HepG2 (cell line): ENCODE data around the gene DIPK1C. TPM values are rescaled to one million over a fixed set of nuclear protein-coding genes. Genes with fewer than 3 reads are reported as not detected.
A peak's percentile ranks its signal among the peaks of the same experiment; 100 is the strongest.

Experiments
- AHR ChIP-seq: IDR thresholded peaks from 2 replicates; pipeline ENCODE4 v1.6.1; 2018; ENCODE audit warnings: missing genetic modification reagents, missing compliant biosample characterization
- AKAP8 ChIP-seq: sonication (generic); formaldehyde crosslinking; IDR thresholded peaks from 2 replicates; pipeline ENCODE4 v1.5.1; 2020; ENCODE audit warnings: mild to moderate bottlenecking, missing genetic modification reagents
- GABPB1 ChIP-seq: IDR thresholded peaks from 2 replicates; pipeline ENCODE4 v1.6.1; 2016; ENCODE audit warnings: mild to moderate bottlenecking, missing genetic modification reagents, moderate library complexity, missing compliant biosample characterization
- HNRNPK ChIP-seq: fragments of 200-400 bp; formaldehyde crosslinking; IDR thresholded peaks from 2 replicates; pipeline ENCODE4 v1.6.1; 2018; ENCODE audit warnings: low read length, low read depth, moderate library complexity, mild to moderate bottlenecking; ENCODE audit not compliant: poor library complexity, severe bottlenecking
- HOXD1 ChIP-seq: sonication (generic); formaldehyde crosslinking; IDR thresholded peaks from 2 replicates; pipeline ENCODE4 v1.5.0; 2020; ENCODE audit warnings: missing genetic modification reagents
- MXI1 ChIP-seq: IDR thresholded peaks from 3 replicates; pipeline ENCODE4 v1.6.1; 2012; ENCODE audit warnings: low read depth, low read length, inconsistent platforms, borderline replicate concordance
- MYC ChIP-seq: sonication (generic); formaldehyde crosslinking; IDR thresholded peaks from 2 replicates; pipeline ENCODE4 v1.9.0; 2021; ENCODE audit warnings: missing genetic modification reagents, borderline replicate concordance
- NONO ChIP-seq, 2 experiments: fragments of 450-650 bp in 1 of 2; sonication (generic) in 1 of 2; formaldehyde crosslinking in 1 of 2; IDR thresholded peaks in 1 of 2; conservative IDR thresholded peaks in 1 of 2; 2 replicates each; pipeline versions ENCODE4 v1.6.1 to v1.8.0; 2017 to 2022; ENCODE audit warnings: mild to moderate bottlenecking in 1 of 2, missing genetic modification reagents in 1 of 2, moderate library complexity in 1 of 2
- PHB2 ChIP-seq: fragments of 450-650 bp; IDR thresholded peaks from 2 replicates; pipeline ENCODE4 v1.6.1; 2018; ENCODE audit not compliant: partially characterized antibody
- POLR2A ChIP-seq, 2 experiments: IDR thresholded peaks; 2 replicates each; pipeline ENCODE4 v1.6.1; 2011; ENCODE audit warnings: low read depth in 2 of 2, low read length in 2 of 2, mild to moderate bottlenecking in 1 of 2, moderate library complexity in 1 of 2; ENCODE audit not compliant: insufficient read depth in 1 of 2
- SP2 ChIP-seq: sonication (generic); formaldehyde crosslinking; IDR thresholded peaks from 2 replicates; pipeline ENCODE4 v1.5.1; 2020; ENCODE audit warnings: mild to moderate bottlenecking, missing genetic modification reagents
- SP4 ChIP-seq: sonication (generic); formaldehyde crosslinking; IDR thresholded peaks from 2 replicates; pipeline ENCODE4 v1.8.1; 2023; ENCODE audit warnings: mild to moderate bottlenecking, missing genetic modification reagents
- YY1 ChIP-seq: IDR thresholded peaks from 2 replicates; pipeline ENCODE4 v1.6.1; 2011; ENCODE audit warnings: low read length, low read depth, moderate library complexity, mild to moderate bottlenecking; ENCODE audit not compliant: insufficient read depth, insufficient replicate concordance
- ZNF33B ChIP-seq: sonication (generic); formaldehyde crosslinking; IDR thresholded peaks from 2 replicates; pipeline ENCODE4 v1.5.1; 2020; ENCODE audit warnings: mild to moderate bottlenecking, missing genetic modification reagents
- ZNF788 ChIP-seq: sonication (generic); formaldehyde crosslinking; IDR thresholded peaks from 2 replicates; pipeline ENCODE4 v1.5.0; 2020; ENCODE audit warnings: mild to moderate bottlenecking, missing genetic modification reagents, borderline replicate concordance
- ZNF839 ChIP-seq: sonication (generic); formaldehyde crosslinking; IDR thresholded peaks from 2 replicates; pipeline ENCODE4 v1.4.0; 2020; ENCODE audit warnings: missing genetic modification reagents, mild to moderate bottlenecking, borderline replicate concordance
- ZNF878 ChIP-seq: sonication (generic); formaldehyde crosslinking; IDR thresholded peaks from 2 replicates; pipeline ENCODE4 v1.8.1; 2023; ENCODE audit warnings: mild to moderate bottlenecking, missing genetic modification reagents, moderate library complexity
- polyA plus RNA-seq, 8 experiments: library from polyadenylated mRNA; depleted of rRNA in 3 of 8; stranded (reverse) in 7 of 8; unstranded in 1 of 8; fragments of >200 nt; fragmentation: Illumina TruSeq in 4 of 8; extraction: Trizol in 4 of 8; gene quantifications; 2 replicates each; pipeline versions ENCODE4 v1.2.1 to v1.2.3, GENCODE V29; 2011 to 2016; ENCODE audit warnings: low read depth in 4 of 8, missing spikeins in 1 of 8, mixed read lengths in 1 of 8; ENCODE audit not compliant: insufficient read depth in 1 of 8
- total RNA-seq, 5 experiments: library from RNA; depleted of rRNA; stranded (reverse); fragments of >200 nt; fragmentation: Illumina TruSeq; extraction: Trizol; gene quantifications; 2 replicates each; pipeline ENCODE4 v1.2.3, GENCODE V29; 2016; ENCODE audit warnings: low read depth in 1 of 5
- TF ChIP-seq, protein P1 (sequence below): sonication (generic); formaldehyde crosslinking; IDR thresholded peaks from 2 replicates; pipeline ENCODE4 v1.5.0; 2020; ENCODE audit warnings: mild to moderate bottlenecking, low read depth, missing genetic modification reagents, borderline replicate concordance
- TF ChIP-seq, protein P2 (sequence below): sonication (generic); formaldehyde crosslinking; IDR thresholded peaks from 2 replicates; pipeline ENCODE4 v1.4.0; 2020; ENCODE audit warnings: missing genetic modification reagents
- TF ChIP-seq, protein P3 (sequence below): sonication (generic); formaldehyde crosslinking; conservative IDR thresholded peaks from 2 replicates; pipeline ENCODE4 v1.8.0; 2022; ENCODE audit warnings: mild to moderate bottlenecking, moderate library complexity, missing genetic modification reagents
- TF ChIP-seq, protein P4 (sequence below): sonication (generic); formaldehyde crosslinking; IDR thresholded peaks from 2 replicates; pipeline ENCODE4 v1.4.0; 2020; ENCODE audit warnings: missing genetic modification reagents, borderline replicate concordance

DIPK1C gene
- total and polyA plus RNA-seq, 2 of the 13 experiments (the other 11 are each of a cell fraction or from before 2014, with no cell fraction given) = 1.8 TPM; not detected in 1

DNA sequence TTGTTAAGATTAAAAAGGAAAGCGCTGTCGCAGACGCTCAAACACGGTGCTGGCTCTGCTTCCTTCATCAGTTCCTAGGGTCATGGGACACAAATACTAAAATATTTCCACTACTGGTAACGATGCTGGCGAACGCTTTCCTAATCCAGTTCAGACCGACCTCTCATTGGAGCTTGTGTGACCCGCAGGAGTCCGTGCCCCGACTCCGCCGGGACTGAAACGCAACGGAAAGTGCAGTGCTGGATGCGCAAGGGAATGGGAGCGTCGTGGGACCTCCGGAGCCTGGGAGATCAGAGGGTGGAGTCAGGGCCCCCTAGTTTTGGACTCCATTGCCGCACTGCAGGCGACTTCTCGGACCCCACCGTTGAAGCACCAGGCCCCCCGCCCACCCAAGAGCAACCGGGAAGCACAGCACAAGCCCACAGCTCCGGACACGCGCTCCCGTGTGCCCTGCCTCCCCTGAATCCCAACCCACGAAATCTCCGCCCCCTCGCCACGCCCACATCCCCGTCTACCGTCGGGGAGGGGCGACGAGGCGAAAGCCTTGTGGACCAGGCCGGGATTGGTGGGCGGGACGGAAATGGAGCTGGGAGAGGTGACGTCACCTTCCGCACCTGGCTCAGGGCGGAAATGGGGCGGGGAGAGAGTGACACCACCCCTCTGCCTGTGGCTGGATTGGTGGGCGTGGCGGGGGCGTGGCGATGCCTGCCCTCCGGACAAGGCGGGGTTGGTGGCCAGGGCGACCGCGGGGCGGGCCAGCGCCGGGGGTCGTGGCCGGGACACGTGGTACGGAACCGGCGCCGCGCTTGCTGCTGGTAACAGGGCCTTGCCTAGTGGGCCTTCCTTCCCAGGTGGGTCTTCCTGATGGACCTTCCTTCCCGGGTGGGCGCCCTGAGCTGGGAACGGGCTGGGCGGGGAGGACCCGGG lies 38.7 kb upstream of the DIPK1C start, which contains the start of gene CNDP2 (continued):
- TF ChIP-seq, protein P1, sequence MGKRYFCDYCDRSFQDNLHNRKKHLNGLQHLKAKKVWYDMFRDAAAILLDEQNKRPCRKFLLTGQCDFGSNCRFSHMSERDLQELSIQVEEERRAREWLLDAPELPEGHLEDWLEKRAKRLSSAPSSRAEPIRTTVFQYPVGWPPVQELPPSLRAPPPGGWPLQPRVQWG (CRISPR knock-in tag) = no peak
- TF ChIP-seq HOXD1 (CRISPR knock-in tag) = no peak; the same call in 1 of the 2 replicates
- TF ChIP-seq ZNF839 = no peak; the same call in 1 of the 2 replicates
- peak; percentile 93; the same call in 2 of the 3 replicates for TF ChIP-seq MXI1
- no peak for TF ChIP-seq PHB2
- peak; percentile 9 for TF ChIP-seq YY1
- 0 out of 2 replicates have a peak, but pooled peaks have one; percentile 74 for TF ChIP-seq ZNF33B (CRISPR knock-in tag)
- peak; percentile 91; the same call in 1 of the 2 replicates for TF ChIP-seq ZNF788 (CRISPR knock-in tag)
- TF ChIP-seq NONO (IDR thresholded peaks at IDR 0.05) = no peak
- TF ChIP-seq NONO (CRISPR knock-in tag; conservative IDR thresholded peaks at IDR 0.05) = peak; percentile 77; the same call in 1 of the 2 replicates
- no peak for TF ChIP-seq AHR (CRISPR knock-in tag)
- TF ChIP-seq SP2 = peak; percentile 85
- no peak for TF ChIP-seq ZNF878
- peak; percentile 96 for TF ChIP-seq GABPB1 (CRISPR knock-in tag)
- peak; percentile 95 for TF ChIP-seq MYC (CRISPR knock-in tag)
- TF ChIP-seq AKAP8 (CRISPR knock-in tag) = no peak; the same call in 1 of the 2 replicates
- TF ChIP-seq, protein P2, sequence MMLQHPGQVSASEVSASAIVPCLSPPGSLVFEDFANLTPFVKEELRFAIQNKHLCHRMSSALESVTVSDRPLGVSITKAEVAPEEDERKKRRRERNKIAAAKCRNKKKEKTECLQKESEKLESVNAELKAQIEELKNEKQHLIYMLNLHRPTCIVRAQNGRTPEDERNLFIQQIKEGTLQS = peak; percentile 58; the same call in 1 of the 2 replicates
- TF ChIP-seq SP4 = peak; percentile 98
- TF ChIP-seq, protein P3, sequence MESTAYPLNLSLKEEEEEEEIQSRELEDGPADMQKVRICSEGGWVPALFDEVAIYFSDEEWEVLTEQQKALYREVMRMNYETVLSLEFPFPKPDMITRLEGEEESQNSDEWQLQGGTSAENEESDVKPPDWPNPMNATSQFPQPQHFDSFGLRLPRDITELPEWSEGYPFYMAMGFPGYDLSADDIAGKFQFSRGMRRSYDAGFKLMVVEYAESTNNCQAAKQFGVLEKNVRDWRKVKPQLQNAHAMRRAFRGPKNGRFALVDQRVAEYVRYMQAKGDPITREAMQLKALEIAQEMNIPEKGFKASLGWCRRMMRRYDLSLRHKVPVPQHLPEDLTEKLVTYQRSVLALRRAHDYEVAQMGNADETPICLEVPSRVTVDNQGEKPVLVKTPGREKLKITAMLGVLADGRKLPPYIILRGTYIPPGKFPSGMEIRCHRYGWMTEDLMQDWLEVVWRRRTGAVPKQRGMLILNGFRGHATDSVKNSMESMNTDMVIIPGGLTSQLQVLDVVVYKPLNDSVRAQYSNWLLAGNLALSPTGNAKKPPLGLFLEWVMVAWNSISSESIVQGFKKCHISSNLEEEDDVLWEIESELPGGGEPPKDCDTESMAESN = no peak
- TF ChIP-seq, protein P4, sequence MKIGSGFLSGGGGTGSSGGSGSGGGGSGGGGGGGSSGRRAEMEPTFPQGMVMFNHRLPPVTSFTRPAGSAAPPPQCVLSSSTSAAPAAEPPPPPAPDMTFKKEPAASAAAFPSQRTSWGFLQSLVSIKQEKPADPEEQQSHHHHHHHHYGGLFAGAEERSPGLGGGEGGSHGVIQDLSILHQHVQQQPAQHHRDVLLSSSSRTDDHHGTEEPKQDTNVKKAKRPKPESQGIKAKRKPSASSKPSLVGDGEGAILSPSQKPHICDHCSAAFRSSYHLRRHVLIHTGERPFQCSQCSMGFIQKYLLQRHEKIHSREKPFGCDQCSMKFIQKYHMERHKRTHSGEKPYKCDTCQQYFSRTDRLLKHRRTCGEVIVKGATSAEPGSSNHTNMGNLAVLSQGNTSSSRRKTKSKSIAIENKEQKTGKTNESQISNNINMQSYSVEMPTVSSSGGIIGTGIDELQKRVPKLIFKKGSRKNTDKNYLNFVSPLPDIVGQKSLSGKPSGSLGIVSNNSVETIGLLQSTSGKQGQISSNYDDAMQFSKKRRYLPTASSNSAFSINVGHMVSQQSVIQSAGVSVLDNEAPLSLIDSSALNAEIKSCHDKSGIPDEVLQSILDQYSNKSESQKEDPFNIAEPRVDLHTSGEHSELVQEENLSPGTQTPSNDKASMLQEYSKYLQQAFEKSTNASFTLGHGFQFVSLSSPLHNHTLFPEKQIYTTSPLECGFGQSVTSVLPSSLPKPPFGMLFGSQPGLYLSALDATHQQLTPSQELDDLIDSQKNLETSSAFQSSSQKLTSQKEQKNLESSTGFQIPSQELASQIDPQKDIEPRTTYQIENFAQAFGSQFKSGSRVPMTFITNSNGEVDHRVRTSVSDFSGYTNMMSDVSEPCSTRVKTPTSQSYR (CRISPR knock-in tag) = no peak
- peak; percentile 72 for TF ChIP-seq HNRNPK
- peak; percentile 68 to 93 for TF ChIP-seq POLR2A (IDR thresholded peaks at IDR 0.05; ENCODE audit: insufficient read depth in 1 of 2, low read depth in 2 of 2, low read length in 2 of 2)
